ENCODE measurements around the gene MTUS2. TPM values are rescaled to one million over a fixed set of nuclear protein-coding genes. Genes with fewer than 3 reads are reported as not detected.

Gene MTUS2
- total and polyA plus RNA-seq, 2 of the 8 experiments (the other 6 are each of a cell fraction or from before 2014, with no cell fraction given): 0.18 to 0.80 TPM

DNA sequence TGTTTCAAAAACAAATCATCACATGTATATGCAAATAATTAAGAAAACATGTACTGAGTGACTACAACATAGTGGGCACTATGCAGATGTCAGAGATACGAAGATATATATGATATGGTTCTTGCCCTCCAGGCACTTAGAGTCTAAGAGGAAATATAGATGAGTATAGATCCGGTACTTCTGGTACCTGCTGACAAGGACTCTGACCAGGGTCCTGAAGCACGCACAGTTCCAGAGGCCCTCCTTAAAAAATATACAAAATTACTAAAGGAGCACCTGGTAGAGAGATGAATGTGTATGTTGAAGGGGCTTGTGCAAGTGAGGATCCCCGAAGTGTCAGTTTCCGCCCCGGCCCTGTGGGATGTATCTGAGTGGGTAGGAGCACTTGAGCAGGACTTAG, 31.3 kb downstream of the MTUS2 start (continued):
- no peak for TF ChIP-seq TAF1 (IDR thresholded peaks at IDR 0.05; ENCODE audit: low read depth, low read length)
- TF ChIP-seq HDAC2 (IDR thresholded peaks at IDR 0.05; ENCODE audit: borderline replicate concordance in 1 of 2, low read depth in 2 of 2, low read length in 2 of 2): no peak
- no peak for TF ChIP-seq SP4 (IDR thresholded peaks at IDR 0.05; ENCODE audit: low read length)
